GM12878 (cell line): Measurements from ENCODE around the gene UQCR11. TPM values are rescaled to one million over a fixed set of nuclear protein-coding genes. Genes with fewer than 3 reads are reported as not detected.

ENCODE experiments used
- CEBPB ChIP-seq, 2 experiments: fragments of 150-350 bp in 1 of 2; IDR thresholded peaks; 2 replicates each; pipeline ENCODE4 v1.6.1; 2012 to 2014; ENCODE audit warnings: low read depth in 2 of 2, low read length in 2 of 2, borderline replicate concordance in 1 of 2, inconsistent platforms in 1 of 2
- IRF3 ChIP-seq: fragments of 450-650 bp; IDR thresholded peaks from 2 replicates; pipeline ENCODE4 v1.6.1; 2014; ENCODE audit warnings: mild to moderate bottlenecking
- MEF2A ChIP-seq: IDR thresholded peaks from 2 replicates; pipeline ENCODE4 v1.6.1; 2011; ENCODE audit warnings: low read depth, mild to moderate bottlenecking, low read length, moderate library complexity; ENCODE audit not compliant: insufficient read depth
- MYB ChIP-seq: fragments of 150-350 bp; IDR thresholded peaks from 2 replicates; pipeline ENCODE4 v1.6.1; 2014; ENCODE audit warnings: mild to moderate bottlenecking, low read depth, low read length, borderline replicate concordance
- RUNX3 ChIP-seq: IDR thresholded peaks from 2 replicates; pipeline ENCODE4 v1.6.1; 2012; ENCODE audit warnings: low read length, inconsistent platforms
- STAT1 ChIP-seq: fragments of 450-650 bp; conservative IDR thresholded peaks from 2 replicates; pipeline ENCODE4 v1.6.1; 2014; ENCODE audit warnings: antibody characterized with exemption, mild to moderate bottlenecking
- YY1 ChIP-seq: IDR thresholded peaks from 2 replicates; pipeline ENCODE4 v1.6.1; 2011; ENCODE audit warnings: low read depth, mild to moderate bottlenecking, low read length
- ZNF217 ChIP-seq: fragments of 450-650 bp; IDR thresholded peaks from 2 replicates; pipeline ENCODE4 v1.6.1; 2017; ENCODE audit warnings: antibody characterized with exemption, mild to moderate bottlenecking
- ZNF687 ChIP-seq: fragments of 450-650 bp; IDR thresholded peaks from 2 replicates; pipeline ENCODE4 v1.6.1; 2017; ENCODE audit warnings: mild to moderate bottlenecking, moderate library complexity
- polyA plus RNA-seq, 11 experiments: library from polyadenylated mRNA; depleted of rRNA in 4 of 11; unstranded in 6 of 11; stranded (reverse) in 5 of 11; fragments of >200 nt; fragmentation: Nextera tagmentation in 4 of 11; fragmentation: Illumina TruSeq in 1 of 11; extraction: Ambion mirVana in 4 of 11; extraction: Trizol in 1 of 11; gene quantifications; 1 replicate in 1 of 11; 2 replicates in 10 of 11; pipeline versions ENCODE4 v1.2.1 to v1.2.3, GENCODE V29; 2011 to 2016; ENCODE audit warnings: inconsistent platforms in 2 of 11, missing spikeins in 2 of 11, low read depth in 1 of 11
- total RNA-seq, 4 experiments: library from RNA; depleted of rRNA in 3 of 4; stranded (reverse); fragments of >200 nt in 3 of 4; fragmentation: Illumina TruSeq in 1 of 4; extraction: Trizol in 1 of 4; gene quantifications; 2 replicates each; pipeline versions ENCODE4 v1.2.1 to v1.2.3, GENCODE V29; 2013 to 2021
- TF ChIP-seq, protein P1 (sequence below): IDR thresholded peaks from 2 replicates; pipeline ENCODE4 v1.6.1; 2012; ENCODE audit warnings: low read length, inconsistent platforms
- TF ChIP-seq, protein P2 (sequence below): fragments of 450-650 bp; formaldehyde crosslinking; IDR thresholded peaks from 2 replicates; pipeline ENCODE4 v1.4.0; 2020; ENCODE audit warnings: mild to moderate bottlenecking, moderate library complexity
- TF ChIP-seq, protein P3 (sequence below): fragments of 450-650 bp; IDR thresholded peaks from 2 replicates; pipeline ENCODE4 v1.6.1; 2017; ENCODE audit warnings: mild to moderate bottlenecking, moderate library complexity

Gene UQCR11
- total and polyA plus RNA-seq, 10 of the 15 experiments (the other 5 are each of a cell fraction or from before 2014, with no cell fraction given) = 28.6 to 586 (median 193) TPM

DNA sequence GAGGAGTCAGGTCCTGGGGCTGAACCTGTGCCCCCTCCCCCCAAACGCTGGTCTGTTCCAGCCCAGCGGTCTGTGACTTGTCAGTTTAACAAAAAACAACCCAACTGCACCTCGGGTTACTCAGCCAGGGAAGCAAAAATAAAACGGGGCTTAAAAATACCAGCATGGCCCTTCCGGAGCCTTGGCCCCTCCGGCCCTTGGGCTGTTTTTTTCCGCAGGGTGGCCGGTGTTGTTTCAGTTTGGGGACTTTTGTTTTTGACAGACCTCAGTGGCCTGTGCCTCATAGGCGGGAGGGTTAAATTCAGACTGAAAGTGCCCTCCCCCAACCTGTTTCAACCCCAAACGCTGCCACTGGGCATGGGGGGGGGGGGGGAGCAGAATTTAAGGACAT, 43.2 kb upstream of the UQCR11 start (continued):
- TF ChIP-seq ZNF687 (peak; percentile 18; the same call in 1 of the 2 replicates), CEBPB (IDR thresholded peaks at IDR 0.05; ENCODE audit: borderline replicate concordance in 1 of 2, low read depth in 2 of 2, low read length in 2 of 2) (no peak), IRF3 (no peak), ZNF217 (peak; percentile 36; the same call in 1 of the 2 replicates), MEF2A (peak; percentile 83; the same call in 1 of the 2 replicates), YY1 (0 out of 2 replicates have a peak, but pooled peaks have one; percentile 21), STAT1 (no peak), MYB (peak; percentile 91; the same call in 1 of the 2 replicates), RUNX3 (peak; percentile 74)
- TF ChIP-seq, protein P1, sequence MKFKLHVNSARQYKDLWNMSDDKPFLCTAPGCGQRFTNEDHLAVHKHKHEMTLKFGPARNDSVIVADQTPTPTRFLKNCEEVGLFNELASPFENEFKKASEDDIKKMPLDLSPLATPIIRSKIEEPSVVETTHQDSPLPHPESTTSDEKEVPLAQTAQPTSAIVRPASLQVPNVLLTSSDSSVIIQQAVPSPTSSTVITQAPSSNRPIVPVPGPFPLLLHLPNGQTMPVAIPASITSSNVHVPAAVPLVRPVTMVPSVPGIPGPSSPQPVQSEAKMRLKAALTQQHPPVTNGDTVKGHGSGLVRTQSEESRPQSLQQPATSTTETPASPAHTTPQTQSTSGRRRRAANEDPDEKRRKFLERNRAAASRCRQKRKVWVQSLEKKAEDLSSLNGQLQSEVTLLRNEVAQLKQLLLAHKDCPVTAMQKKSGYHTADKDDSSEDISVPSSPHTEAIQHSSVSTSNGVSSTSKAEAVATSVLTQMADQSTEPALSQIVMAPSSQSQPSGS = peak; percentile 26; the same call in 1 of the 2 replicates
- TF ChIP-seq, protein P2, sequence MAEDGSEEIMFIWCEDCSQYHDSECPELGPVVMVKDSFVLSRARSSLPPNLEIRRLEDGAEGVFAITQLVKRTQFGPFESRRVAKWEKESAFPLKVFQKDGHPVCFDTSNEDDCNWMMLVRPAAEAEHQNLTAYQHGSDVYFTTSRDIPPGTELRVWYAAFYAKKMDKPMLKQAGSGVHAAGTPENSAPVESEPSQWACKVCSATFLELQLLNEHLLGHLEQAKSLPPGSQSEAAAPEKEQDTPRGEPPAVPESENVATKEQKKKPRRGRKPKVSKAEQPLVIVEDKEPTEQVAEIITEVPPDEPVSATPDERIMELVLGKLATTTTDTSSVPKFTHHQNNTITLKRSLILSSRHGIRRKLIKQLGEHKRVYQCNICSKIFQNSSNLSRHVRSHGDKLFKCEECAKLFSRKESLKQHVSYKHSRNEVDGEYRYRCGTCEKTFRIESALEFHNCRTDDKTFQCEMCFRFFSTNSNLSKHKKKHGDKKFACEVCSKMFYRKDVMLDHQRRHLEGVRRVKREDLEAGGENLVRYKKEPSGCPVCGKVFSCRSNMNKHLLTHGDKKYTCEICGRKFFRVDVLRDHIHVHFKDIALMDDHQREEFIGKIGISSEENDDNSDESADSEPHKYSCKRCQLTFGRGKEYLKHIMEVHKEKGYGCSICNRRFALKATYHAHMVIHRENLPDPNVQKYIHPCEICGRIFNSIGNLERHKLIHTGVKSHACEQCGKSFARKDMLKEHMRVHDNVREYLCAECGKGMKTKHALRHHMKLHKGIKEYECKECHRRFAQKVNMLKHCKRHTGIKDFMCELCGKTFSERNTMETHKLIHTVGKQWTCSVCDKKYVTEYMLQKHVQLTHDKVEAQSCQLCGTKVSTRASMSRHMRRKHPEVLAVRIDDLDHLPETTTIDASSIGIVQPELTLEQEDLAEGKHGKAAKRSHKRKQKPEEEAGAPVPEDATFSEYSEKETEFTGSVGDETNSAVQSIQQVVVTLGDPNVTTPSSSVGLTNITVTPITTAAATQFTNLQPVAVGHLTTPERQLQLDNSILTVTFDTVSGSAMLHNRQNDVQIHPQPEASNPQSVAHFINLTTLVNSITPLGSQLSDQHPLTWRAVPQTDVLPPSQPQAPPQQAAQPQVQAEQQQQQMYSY = no peak
- TF ChIP-seq, protein P3, sequence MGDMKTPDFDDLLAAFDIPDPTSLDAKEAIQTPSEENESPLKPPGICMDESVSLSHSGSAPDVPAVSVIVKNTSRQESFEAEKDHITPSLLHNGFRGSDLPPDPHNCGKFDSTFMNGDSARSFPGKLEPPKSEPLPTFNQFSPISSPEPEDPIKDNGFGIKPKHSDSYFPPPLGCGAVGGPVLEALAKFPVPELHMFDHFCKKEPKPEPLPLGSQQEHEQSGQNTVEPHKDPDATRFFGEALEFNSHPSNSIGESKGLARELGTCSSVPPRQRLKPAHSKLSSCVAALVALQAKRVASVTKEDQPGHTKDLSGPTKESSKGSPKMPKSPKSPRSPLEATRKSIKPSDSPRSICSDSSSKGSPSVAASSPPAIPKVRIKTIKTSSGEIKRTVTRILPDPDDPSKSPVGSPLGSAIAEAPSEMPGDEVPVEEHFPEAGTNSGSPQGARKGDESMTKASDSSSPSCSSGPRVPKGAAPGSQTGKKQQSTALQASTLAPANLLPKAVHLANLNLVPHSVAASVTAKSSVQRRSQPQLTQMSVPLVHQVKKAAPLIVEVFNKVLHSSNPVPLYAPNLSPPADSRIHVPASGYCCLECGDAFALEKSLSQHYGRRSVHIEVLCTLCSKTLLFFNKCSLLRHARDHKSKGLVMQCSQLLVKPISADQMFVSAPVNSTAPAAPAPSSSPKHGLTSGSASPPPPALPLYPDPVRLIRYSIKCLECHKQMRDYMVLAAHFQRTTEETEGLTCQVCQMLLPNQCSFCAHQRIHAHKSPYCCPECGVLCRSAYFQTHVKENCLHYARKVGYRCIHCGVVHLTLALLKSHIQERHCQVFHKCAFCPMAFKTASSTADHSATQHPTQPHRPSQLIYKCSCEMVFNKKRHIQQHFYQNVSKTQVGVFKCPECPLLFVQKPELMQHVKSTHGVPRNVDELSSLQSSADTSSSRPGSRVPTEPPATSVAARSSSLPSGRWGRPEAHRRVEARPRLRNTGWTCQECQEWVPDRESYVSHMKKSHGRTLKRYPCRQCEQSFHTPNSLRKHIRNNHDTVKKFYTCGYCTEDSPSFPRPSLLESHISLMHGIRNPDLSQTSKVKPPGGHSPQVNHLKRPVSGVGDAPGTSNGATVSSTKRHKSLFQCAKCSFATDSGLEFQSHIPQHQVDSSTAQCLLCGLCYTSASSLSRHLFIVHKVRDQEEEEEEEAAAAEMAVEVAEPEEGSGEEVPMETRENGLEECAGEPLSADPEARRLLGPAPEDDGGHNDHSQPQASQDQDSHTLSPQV = no peak
